ENCODE measurements around the gene GLCCI1.

GRCh38 chr7:8136051-8136730 is 167.6 kb downstream of the GLCCI1 start:
- TF ChIP-seq, protein P1, sequence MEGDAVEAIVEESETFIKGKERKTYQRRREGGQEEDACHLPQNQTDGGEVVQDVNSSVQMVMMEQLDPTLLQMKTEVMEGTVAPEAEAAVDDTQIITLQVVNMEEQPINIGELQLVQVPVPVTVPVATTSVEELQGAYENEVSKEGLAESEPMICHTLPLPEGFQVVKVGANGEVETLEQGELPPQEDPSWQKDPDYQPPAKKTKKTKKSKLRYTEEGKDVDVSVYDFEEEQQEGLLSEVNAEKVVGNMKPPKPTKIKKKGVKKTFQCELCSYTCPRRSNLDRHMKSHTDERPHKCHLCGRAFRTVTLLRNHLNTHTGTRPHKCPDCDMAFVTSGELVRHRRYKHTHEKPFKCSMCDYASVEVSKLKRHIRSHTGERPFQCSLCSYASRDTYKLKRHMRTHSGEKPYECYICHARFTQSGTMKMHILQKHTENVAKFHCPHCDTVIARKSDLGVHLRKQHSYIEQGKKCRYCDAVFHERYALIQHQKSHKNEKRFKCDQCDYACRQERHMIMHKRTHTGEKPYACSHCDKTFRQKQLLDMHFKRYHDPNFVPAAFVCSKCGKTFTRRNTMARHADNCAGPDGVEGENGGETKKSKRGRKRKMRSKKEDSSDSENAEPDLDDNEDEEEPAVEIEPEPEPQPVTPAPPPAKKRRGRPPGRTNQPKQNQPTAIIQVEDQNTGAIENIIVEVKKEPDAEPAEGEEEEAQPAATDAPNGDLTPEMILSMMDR (IDR thresholded peaks at IDR 0.05) = no peak
- no peak for TF ChIP-seq POLR2A (IDR thresholded peaks at IDR 0.05)

Data from esophagus squamous epithelium (tissue), 4 donors.